ENCODE results near the gene TAC4. TPM values are rescaled to one million over a fixed set of nuclear protein-coding genes. Genes with fewer than 3 reads are reported as not detected.
A peak's percentile ranks its signal among the peaks of the same experiment; 100 is the strongest.
"Not testable (repeated sequence)": the region's sequence is repeated elsewhere in the genome, so short reads cannot be mapped to it uniquely, and the experiment has no call there.

Gene TAC4
- total RNA-seq, 4 donors from 2014 or later = not detected

DNA sequence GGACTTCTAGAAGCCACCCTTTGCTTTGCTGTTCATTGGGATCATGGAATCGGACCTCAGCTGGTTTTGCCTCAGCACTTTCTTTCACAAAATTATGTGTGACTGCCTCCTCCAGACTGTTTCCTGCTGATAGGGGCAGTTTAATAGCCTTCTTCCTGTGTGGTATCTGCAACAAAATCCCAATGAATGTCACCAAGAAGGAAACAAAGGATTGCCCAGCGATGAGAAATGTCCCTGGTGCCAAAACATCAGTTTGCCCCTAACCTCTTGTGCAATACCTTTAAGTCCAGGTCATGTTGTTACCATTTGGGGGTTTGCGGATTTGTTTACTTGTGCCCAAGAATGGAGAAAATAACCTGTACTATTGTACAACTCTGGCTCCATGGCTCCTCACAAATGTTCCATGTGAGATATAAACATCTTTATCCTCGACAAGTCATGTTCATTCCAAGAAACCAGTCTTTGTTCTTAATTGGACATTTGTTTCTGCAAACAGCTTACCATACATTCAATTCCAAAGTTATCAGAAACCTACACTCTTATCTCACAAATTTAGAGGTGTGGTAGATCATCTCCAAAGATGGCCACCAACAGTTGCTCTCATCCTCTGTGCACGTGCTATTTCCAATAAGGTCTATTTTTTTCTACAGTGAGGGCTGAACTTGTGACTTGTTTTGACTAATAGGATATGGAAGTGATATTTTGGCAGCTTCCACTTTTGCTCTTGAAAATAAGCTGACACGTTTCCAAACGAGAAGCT lies 14.8 kb downstream of the TAC4 start:
- TF ChIP-seq POLR2A (IDR thresholded peaks at IDR 0.05) = no peak
- TF ChIP-seq, protein P1, sequence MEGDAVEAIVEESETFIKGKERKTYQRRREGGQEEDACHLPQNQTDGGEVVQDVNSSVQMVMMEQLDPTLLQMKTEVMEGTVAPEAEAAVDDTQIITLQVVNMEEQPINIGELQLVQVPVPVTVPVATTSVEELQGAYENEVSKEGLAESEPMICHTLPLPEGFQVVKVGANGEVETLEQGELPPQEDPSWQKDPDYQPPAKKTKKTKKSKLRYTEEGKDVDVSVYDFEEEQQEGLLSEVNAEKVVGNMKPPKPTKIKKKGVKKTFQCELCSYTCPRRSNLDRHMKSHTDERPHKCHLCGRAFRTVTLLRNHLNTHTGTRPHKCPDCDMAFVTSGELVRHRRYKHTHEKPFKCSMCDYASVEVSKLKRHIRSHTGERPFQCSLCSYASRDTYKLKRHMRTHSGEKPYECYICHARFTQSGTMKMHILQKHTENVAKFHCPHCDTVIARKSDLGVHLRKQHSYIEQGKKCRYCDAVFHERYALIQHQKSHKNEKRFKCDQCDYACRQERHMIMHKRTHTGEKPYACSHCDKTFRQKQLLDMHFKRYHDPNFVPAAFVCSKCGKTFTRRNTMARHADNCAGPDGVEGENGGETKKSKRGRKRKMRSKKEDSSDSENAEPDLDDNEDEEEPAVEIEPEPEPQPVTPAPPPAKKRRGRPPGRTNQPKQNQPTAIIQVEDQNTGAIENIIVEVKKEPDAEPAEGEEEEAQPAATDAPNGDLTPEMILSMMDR (IDR thresholded peaks at IDR 0.05) = no peak
- Histone ChIP-seq H3K9me3 (no peaks in the 10 kb centered on the region), H3K4me3 (no peak overlapping the region), H3K27ac (peak overlapping the region in 2 of 4 donors; percentile 8 to 41), H3K27me3 (no peaks in the 10 kb centered on the region), H3K4me1 (peaks cover 0 to 61% (median 34%) of the 10 kb centered on the region in 3 donors), H3K36me3 (peaks cover 0 to 62% (median 4%) of the 10 kb centered on the region in 3 donors)
- intact Hi-C loops (cut with DNase I) = no loop called here
- DNase-seq = no peak
- 64 to 77% methylated on average over 7 of the region's 7 CpGs for WGBS, 2 donors

DNA sequence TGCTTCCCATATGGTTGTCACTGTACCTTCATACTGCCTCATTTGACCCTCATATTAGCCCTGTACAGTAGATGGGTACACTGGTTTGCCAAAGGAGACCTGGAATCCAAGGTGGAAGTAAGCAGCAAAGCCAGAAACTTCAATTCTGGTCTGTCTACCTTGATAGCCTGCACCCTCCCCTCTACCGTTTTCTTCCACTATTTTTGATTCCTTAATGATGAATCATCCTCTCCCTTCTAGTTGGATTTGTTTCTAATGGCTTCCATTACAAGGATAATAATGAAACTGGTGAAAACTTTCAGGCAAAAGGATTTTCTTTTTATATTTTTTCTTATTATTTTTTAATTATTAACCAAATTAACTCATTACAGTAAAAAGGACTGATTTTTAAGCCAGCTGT lies 17.3 kb downstream of the TAC4 start:
- peak overlapping the region in 1 of 4 donors; percentile 34 for H3K27ac ChIP-seq
- 16 to 30% methylated on average over 1 of the region's 1 CpG for WGBS, 2 donors
- DNase-seq = no peak
- no peaks in the 10 kb centered on the region for H3K27me3 ChIP-seq
- peaks cover 13 to 80% (median 18%) of the 10 kb centered on the region in 3 donors for H3K36me3 ChIP-seq
- H3K9me3 ChIP-seq = no peaks in the 10 kb centered on the region
- intact Hi-C loops (cut with DNase I) = no loop called here
- H3K4me3 ChIP-seq = no peak overlapping the region
- no peak for TF ChIP-seq POLR2A (IDR thresholded peaks at IDR 0.05)
- TF ChIP-seq, protein P1 (IDR thresholded peaks at IDR 0.05) = no peak
- peaks cover 0 to 53% (median 26%) of the 10 kb centered on the region in 3 donors for H3K4me1 ChIP-seq

DNA sequence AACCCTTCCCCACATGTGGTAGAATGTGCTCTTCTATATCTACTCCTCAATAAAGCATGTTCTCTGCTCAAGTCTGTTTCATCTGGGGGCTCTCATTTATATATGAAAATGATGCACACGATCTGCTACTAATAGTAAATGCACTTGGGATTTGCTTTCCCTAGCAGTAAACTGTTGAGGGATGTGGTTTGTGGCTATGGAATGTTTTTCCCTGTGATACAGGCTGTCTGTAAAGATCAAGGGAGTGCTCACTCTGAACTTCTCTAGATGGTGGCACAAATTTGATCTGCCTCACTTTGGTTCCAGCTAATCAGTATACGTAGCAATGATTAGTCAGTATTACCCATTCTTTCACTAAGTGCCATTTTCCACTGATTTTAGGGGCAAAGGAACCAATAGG lies 18.8 kb downstream of the TAC4 start:
- intact Hi-C loops (cut with DNase I) = no loop called here
- H3K4me1 ChIP-seq = peaks cover 0 to 37% (median 12%) of the 10 kb centered on the region in 3 donors
- peaks cover 13 to 84% (median 26%) of the 10 kb centered on the region in 3 donors for H3K36me3 ChIP-seq
- no peak overlapping the region for H3K4me3 ChIP-seq
- H3K9me3 ChIP-seq = no peaks in the 10 kb centered on the region
- 84 to 89% methylated on average over 2 of the region's 2 CpGs for WGBS, 2 donors
- no peak for DNase-seq
- H3K27ac ChIP-seq = peak overlapping the region in 2 of 4 donors; percentile 18 to 64
- no peaks in the 10 kb centered on the region for H3K27me3 ChIP-seq
- TF ChIP-seq, protein P1 (IDR thresholded peaks at IDR 0.05) = no peak
- no peak for TF ChIP-seq POLR2A (IDR thresholded peaks at IDR 0.05)

DNA sequence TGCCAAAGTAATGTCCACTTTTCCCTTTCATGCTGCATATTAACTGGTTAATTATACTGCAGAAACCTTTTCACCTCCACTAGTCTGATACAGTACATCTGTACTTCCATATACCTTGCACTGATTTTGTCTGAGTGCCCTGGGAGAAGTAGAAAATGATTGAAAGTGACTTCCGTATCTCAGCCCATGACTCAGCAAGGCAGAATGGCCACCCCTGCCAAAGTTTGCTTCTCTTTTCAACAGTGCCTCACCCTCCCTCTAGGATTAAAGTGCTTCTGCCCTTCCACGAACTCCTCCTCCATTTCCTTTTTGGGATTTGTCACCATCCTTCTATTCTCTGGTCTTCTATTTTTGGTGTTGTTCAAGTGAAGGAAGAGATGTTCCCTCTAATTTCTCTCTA lies 19.5 kb downstream of the TAC4 start:
- 9 to 15% methylated on average over 2 of the region's 2 CpGs for WGBS, 2 donors
- peaks cover 13 to 84% (median 33%) of the 10 kb centered on the region in 3 donors for H3K36me3 ChIP-seq

DNA sequence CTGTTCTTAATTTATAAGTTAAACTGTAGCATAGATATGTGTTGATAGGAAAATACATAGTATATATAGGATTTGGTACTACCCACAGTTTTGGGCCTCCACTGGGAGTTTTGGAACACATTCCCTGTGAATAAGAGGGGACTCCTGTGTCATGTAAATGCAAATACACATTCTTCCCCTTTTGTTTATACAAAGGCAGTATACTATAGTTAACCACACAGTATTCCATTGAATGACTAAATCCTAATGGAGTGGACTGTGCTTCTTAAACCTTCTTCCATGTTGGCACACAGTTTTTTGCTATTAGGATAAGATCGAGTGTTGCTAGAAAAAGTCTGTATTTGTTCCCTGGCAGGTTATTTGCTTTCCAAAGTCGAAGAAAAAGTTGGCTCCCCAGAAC lies 22.2 kb downstream of the TAC4 start:
- 43 to 83% methylated on average over 2 of the region's 2 CpGs for WGBS, 2 donors
- H3K4me1 ChIP-seq = peaks cover 10 to 60% (median 22%) of the 10 kb centered on the region in 3 donors
- DNase-seq = no peak
- H3K36me3 ChIP-seq = peaks cover 9 to 84% (median 34%) of the 10 kb centered on the region in 3 donors
- TF ChIP-seq POLR2A (IDR thresholded peaks at IDR 0.05) = no peak
- TF ChIP-seq, protein P1 (IDR thresholded peaks at IDR 0.05) = no peak
- H3K27ac ChIP-seq = no peak overlapping the region
- H3K4me3 ChIP-seq = no peak overlapping the region
- no peaks in the 10 kb centered on the region for H3K9me3 ChIP-seq
- H3K27me3 ChIP-seq = no peaks in the 10 kb centered on the region
- intact Hi-C loops (cut with DNase I) = no loop called here

More for the DNA sequence above, 19.5 kb downstream of the TAC4 start:
- H3K27me3 ChIP-seq; intact Hi-C loops (cut with DNase I); DNase-seq; H3K9me3 ChIP-seq; H3K4me3 ChIP-seq: not testable (repeated sequence)
- Histone ChIP-seq H3K27ac (peak overlapping the region; percentile 34 to 64 (median 41)), H3K4me1 (peaks cover 0 to 36% (median 10%) of the 10 kb centered on the region in 3 donors)

All from esophagus squamous epithelium (tissue), 5 donors.